GM19324 (cell line): ENCODE data around the gene KCTD10.

Experiments used
- ATAC-seq: cut with Tn5 transposase; IDR thresholded peaks from one replicate; pipeline ENCODE4 v1.9.1; 2021; ENCODE audit warnings: mild to moderate bottlenecking, moderate library complexity; ENCODE audit not compliant: unreplicated experiment, low FRiP score

KCTD10 gene

DNA sequence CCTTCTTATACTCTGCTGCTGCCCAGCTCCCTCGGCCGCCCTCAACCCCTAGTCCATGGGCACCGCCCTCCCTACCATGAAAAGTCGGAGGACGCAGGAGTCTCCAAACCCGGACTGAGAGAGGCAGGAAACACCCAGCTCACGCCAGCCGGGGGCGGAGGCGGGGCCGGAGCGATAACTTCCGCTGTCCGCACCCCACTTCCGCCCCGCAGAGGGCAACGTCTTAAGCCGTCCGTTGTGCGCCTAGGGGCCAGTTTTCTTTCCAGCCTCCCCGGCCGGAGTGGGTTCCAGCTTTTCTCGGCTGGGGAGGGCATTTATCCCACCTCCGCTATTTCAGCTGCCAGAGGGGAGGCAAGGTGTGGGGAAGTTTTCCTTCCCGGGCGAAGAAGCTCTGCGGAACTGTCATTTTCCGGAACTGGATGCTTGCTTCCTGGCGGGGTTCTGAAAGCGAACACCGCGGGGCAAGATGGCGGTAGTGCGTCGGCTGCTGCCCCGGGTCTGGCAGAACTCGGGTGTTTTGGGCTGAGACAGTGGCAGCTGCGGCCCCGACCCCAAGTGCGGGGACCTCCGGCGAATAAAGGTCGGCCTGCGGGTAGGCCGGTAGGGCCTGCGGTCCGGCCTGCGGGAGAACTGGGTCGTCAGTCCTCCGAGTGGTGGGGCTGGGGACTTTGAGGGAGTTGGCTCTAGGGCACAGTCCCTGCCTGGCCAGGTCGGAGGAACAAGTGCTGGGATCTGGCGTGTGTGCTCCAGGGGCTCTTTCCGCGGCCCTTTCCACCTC, at the start of gene KCTD10, which contains the start of gene UBE3B:
Gene KCTD10 (minus strand): TSS at position 116 of the 778 bp plus-strand sequence. CDS start 38 bp downstream, at position 78.
Gene UBE3B (plus strand): TSS at position 450 of the 778 bp plus-strand sequence. CDS start 5,918 bp downstream, outside the sequence.
- ATAC-seq: peak; percentile 93

DNA sequence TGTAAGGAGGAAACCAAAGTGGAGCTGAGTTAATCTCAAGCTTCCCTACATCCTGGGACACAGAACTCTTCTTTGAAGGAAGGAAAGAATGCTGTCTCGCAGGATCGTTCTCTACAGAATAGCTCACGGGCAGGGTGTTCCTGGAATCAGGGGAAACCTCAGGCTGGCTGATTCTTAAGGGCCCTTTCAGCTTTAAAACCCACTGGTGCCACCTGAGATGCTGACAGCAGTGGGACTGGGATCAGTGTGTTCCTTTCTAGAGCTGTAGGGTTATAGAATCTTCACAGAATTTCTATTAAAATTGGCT, 48.1 kb upstream of the KCTD10 start:
- no peak for ATAC-seq

DNA sequence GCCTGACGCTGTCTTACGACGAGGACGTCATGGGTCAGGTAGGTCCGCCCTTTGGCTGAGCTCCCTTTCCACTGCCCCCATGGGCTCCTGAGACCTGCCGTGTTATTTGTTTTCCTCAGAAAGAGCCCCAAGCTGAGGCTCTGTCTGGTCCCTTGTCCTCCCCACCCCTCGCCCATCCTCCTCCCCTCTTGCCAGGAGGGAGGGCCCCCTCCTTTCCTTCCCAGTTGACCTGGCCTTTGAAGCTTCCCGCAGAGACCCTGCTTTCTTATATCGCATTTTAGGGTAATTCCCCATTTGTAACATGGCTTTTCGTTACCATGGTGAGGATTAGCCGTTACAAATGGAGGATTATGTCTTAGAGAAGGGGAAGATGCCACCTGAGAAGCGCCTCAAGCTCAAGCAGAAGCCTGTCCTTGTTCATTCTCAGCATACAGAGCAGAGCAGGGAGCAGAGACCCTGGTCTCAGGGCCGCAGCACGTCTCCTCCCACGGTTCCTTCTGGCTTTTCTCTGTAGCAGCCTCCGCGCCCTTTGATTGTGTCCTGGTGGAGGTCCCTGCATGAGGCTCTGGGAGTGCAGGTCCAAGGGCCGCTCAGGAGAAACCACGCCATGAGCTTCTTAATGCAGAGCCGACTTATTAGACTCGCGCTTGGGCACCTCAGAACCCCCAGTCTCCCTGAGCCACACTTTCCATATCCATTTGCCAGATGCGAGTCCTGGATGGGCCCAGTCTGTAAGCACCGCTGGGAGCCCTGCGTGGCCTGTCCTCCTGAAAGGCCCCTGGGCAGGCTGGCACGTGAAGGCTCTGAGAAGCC, 47.6 kb upstream of the KCTD10 start:
- ATAC-seq: no peak

GRCh38 chr12:109523504-109523903, 46.4 kb upstream of the KCTD10 start:
- ATAC-seq: no peak

DNA sequence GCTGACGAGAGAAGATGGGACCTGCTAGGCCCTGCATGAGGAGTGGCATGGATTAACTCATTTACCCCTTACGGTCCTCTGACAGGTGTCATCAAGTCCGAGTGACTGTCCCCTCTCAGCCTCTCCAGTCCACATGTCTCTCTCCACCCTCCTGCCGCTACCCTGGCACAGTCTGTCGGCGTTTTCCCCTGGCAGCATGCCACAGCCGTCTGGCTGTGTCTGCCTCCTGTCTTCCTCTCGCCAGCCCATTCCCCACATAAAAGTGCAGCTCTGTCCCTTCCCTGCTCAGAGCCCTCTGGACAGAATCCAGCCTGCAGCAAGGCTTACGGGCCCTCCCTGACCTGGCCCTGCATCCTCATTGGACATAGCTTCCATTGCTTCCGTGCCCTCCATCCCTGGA, 46.0 kb upstream of the KCTD10 start:
- ATAC-seq: no peak

DNA sequence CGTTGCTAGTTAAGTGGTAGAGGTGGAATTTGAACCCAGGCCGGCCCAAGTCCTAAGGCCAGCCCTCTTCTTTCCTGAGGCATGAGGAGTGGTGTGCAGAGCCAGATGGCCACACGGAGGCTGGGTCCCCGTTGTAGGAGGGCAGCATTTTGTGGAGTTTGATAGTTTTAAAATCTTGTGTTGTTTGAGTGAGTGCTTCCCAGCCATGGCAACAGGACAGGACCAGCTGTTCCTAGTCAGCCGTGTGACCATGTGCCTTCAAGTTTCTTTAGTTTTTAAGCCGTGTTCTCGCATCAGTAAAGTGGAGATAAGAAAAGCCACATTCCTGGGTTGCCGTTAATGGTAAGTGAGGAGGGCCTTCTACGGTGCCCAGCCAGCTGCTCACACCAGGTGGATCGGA, 44.7 kb upstream of the KCTD10 start:
- ATAC-seq: no peak

DNA sequence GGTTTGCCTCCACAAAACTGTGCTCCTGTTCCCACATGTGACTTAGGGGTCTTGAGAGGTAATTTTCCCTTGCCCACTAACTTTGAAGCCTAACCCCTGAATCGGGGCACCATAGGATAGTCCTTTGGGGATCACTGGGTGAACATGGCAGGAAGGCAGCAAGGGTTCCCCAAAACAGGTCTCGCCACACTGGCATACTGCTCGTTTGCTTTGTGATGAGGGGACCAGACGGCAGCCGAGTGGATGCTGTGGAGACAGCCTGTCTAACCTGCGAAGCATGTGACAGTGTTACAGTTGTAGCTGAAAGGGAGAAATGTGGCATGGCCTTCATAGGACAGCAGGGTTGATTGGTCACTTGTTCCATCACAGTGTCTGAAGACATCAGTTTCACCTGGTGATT, 42.7 kb upstream of the KCTD10 start:
- ATAC-seq: no peak

DNA sequence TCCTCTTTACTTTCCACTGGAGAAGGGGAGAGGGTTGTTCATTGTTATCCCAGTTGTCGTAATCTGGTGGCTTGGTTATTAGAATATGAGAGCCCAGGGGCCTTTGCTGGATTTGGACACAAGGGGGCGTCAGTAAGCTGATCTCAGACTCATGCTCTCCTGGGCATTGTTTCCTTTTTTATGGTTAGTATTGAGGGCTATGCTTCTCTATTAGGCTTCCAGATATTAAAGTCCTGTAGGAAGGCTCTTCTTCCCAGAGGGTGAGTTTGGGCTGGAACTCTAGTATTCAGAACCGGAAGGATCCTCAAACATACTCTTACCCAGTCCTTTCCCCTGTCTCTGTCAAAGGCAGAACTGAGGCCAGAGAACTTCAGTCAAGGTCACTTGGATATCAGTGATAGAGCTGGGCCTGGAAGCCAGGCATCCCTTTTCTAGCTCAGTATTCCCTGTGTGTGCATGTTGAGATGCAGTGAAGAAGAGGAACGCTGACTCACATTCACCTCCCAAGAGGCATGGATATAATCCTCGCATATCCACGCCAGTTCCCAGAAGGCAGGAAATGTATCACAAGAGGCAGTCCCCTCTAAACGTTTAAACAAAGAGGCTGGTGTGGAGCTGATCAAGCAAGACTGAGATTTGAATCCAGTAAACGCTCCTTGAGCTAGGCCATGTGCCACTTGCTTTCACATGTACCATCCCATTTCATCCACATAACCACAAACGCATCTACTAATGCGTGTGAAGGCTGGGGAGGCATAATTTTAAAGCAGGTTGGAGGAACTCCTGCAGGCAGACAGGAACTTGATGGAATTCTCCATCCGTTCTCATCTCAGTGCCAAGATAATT, 41.9 kb upstream of the KCTD10 start:
- ATAC-seq: no peak

DNA sequence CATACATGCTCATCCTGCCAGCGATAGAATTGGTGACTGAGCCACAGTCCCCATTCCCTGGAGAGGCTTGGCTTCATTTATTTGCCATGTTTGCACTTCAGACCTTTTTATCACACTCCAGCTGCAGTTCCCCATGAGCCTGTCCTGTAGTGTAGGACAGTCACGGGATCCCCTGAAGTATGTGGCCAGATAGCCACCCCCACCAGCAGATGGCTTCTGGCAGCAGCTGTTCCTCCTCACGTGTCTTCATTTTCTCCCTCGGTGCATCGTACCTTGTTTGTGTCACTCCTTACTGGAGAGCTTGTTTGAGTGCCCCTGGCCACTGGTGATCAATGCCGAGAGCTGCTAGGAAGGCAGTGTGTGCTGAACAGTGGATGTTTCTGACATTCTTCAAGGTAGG, 40.5 kb upstream of the KCTD10 start:
- no peak for ATAC-seq

DNA sequence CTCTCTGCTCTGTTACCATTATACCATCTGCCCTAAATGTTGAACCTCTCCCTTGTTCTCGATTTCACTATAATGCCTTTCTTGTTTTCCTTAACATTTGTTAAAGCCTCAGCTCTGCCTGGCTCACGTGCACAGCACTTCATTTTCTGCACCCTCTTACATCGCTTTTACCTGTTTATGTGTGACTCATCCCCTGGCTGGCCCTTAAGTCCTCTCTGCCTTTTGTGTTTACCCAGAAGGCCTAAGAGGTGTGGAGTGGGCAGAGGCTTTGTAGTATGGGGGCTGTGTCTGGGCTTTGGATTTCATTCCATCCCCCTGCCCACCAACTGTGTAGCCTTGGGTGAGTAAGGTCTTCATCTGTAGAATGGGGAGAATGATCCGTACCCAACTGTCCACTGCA, 36.9 kb upstream of the KCTD10 start:
- ATAC-seq: no peak

GRCh38 chr12:109513051-109513450, 36.0 kb upstream of the KCTD10 start:
- no peak for ATAC-seq

DNA sequence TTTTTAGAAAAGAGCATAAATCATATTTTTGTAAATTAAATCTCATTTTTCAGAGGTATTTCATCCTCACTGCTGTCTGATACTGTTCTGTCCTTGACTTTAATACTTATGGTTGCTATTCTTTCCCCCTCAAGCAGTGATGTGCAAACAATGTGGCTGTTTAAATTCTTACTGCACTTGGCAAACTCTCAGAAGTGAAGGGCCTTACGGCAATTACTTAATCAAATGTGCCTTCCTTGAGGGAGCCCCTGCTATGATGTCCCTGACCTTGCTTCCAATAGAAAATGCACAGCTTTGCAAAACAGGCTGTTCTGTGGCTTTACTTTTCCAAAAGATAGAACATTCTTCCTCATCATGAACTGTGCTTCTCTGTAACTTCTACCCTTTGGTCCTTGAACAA, 35.5 kb upstream of the KCTD10 start:
- ATAC-seq: no peak

DNA sequence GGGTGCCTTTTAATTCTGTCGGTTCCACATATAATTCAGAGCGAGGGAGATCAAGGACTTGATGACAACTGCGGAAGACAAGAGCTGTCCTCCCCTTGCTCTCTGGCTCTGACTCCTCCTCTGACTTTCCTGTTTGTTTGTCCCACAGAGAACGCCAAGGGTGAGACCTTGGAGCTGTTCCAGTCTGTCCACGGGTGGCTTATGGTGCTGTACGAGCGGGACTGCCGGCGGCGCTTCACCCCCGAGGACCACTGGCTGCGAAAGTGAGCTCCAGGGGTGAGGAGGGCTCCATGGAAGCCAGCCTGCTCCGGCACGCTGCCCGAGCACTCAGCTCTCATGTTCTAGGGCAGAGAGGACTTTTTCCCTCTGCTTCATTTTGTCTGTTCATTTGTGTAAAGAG, 33.1 kb upstream of the KCTD10 start:
- no peak for ATAC-seq

GRCh38 chr12:109504068-109504467, 27.0 kb upstream of the KCTD10 start:
- ATAC-seq: no peak

- ATAC-seq: no peak
These were observed 26.5 kb upstream of the KCTD10 start for GRCh38 chr12:109503611-109504010.

DNA sequence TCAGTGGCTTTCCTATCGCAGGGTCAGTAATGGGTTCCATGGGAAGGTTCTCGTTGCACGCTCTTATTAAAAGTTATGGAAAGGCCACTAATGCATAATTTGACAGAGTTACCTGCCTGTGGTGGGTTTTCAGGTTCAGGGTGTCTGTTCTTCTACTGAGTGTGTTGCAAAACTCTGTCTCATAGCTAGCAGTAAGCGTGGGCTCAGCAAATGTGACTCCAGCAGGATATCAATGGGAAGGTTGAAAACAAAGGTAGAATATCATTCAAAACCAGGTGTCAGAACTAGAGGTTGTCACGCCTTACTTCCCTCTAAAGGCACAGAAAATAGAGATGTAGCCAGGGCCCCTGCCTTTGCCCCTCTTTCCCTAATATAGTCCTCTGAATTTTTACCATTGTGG, 25.2 kb upstream of the KCTD10 start:
- no peak for ATAC-seq

DNA sequence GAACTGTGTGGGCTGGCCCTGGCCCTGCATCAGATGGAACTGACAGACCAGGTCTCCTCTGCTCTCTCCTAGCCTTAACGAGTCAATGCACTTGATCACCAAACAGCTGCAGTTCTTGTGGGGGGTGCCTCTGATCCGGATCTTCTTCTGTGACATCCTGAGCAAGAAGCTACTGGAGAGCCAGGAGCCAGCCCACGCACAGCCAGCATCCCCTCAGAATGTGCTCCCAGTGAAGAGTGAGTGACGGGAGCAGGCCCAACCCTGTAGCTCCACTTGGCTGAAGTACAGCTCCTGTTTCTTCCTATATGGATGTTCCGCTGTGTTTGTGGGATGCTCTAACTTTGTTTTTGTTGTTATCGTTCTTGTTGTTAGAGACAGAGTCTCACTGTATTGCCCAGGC, 24.2 kb upstream of the KCTD10 start:
- no peak for ATAC-seq

GRCh38 chr12:109500406-109501185, 23.5 kb upstream of the KCTD10 start:
- no peak for ATAC-seq

- no peak for ATAC-seq
These were observed 20.6 kb upstream of the KCTD10 start for GRCh38 chr12:109497675-109498074.

DNA sequence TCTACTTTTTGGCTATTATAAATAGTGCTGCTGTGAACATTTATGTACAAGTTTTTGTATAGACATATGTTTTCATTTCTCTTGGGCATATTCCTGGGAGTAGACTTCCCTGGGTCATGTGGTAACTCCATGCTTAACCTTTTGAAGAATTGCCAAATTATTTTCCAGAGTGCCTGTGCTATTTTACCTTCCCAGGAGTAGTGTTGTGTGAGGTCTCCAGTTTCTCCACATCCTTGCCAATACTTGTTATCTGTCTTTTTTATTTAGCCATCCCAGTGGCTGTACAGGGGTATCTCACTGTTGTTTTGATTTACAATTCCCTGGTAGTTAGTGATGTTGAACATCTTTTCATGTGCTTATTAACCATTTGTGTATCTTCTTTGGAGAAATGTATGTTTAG, 19.2 kb upstream of the KCTD10 start:
- no peak for ATAC-seq
